K562 (cell line): ENCODE measurements around the gene ABLIM1.

Experiments
- KAT7 ChIP-seq: sonication (generic); formaldehyde crosslinking; IDR thresholded peaks from 2 replicates; pipeline ENCODE4 v1.8.0; 2022; ENCODE audit warnings: missing genetic modification reagents, mild to moderate bottlenecking, borderline replicate concordance
- RCOR1 ChIP-seq, 2 experiments: IDR thresholded peaks; 2 replicates each; pipeline ENCODE4 v1.6.1; 2012; ENCODE audit warnings: low read depth in 2 of 2, low read length in 2 of 2, borderline replicate concordance in 1 of 2, improper control_type of control experiment in 1 of 2
- ZNF764 ChIP-seq: fragments of 250-450 bp; sonication (Bioruptor Pico); IDR thresholded peaks from 2 replicates; pipeline ENCODE4 v1.4.0; 2020; ENCODE audit warnings: low read depth, mild to moderate bottlenecking, moderate library complexity

DNA sequence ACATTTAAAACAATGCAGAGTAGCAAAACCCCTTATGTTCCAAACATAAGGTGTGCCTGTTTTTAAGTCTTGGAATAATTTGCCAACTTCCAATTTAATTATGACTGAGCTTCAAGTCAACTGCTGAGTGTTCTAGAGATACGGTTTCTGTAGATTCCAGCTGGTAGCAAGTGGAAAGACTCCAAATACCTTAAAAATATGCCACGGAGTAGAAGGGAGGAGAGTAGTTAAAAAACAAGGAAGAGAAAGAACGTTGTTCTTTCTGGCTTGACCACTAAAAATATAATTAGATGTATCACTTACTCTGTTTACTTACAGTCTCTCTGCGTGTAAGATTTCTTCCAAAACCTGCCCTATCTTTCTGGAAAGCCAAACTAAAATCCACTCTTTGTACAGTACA lies 24.5 kb upstream of the ABLIM1 start:
- TF ChIP-seq ZNF764 (CRISPR knock-in tag) (no peak), KAT7 (CRISPR knock-in tag) (no peak), RCOR1 (IDR thresholded peaks at IDR 0.05; ENCODE audit: borderline replicate concordance in 1 of 2, low read depth in 2 of 2, low read length in 2 of 2) (no peak)
